Body of pancreas (tissue), 4 donors: ENCODE results near the gene PHLDA2.

Source experiments
- POLR2A ChIP-seq, 3 donors: fragments of 450-650 bp; IDR thresholded peaks; one replicate each; pipeline ENCODE4 v1.6.1; 2016; ENCODE audit warnings: antibody characterized with exemption in 3 of 3, mild to moderate bottlenecking in 2 of 3
- TF ChIP-seq, protein P1 (sequence below), 7 experiments: fragments of 450-650 bp in 4 of 7; fragments of 200-600 bp in 3 of 7; sonication (generic) in 3 of 7; IDR thresholded peaks; one replicate each; pipeline ENCODE4 v1.5.1; 2016 to 2019; ENCODE audit warnings: antibody characterized with exemption in 7 of 7

DNA sequence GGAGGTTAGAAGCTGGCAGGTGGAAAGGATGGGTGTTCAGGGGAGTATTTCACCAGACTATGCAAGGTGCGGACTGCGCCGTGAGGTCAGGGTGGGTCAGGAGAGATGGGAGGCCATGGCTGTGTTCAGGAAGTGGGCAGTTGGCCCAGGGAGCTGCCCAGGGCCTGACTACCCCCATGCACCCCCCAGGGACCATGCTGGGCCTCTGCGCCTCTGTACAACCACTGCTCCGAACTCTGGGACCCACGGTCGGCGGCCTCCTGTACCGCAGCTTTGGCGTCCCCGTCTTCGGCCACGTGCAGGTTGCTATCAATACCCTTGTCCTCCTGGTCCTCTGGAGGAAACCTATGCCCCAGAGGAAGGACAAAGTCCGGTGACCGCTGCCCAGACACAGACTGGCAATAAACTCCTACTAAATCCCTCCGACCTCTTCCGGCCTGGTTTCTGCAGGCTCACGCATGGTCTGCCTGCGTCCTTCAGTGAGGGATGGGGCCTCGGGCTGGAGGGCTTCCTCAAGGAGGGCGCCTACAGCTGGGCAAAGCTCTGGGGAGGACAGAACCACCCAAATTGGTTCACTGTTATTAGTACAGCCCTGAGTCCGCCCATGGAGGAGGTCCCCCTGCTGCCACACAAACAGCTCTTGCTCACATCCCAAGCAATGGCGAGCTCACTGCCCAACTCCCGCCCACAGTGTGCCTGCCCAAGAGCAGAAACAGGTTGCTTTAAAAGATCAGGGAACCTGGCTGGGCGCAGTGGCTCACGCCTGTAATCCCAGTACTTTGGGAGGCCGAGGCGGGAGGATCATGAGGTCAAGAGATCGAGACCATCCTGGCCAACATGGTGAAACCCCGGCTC is 4.2 kb downstream of the PHLDA2 start:
- TF ChIP-seq, protein P1, sequence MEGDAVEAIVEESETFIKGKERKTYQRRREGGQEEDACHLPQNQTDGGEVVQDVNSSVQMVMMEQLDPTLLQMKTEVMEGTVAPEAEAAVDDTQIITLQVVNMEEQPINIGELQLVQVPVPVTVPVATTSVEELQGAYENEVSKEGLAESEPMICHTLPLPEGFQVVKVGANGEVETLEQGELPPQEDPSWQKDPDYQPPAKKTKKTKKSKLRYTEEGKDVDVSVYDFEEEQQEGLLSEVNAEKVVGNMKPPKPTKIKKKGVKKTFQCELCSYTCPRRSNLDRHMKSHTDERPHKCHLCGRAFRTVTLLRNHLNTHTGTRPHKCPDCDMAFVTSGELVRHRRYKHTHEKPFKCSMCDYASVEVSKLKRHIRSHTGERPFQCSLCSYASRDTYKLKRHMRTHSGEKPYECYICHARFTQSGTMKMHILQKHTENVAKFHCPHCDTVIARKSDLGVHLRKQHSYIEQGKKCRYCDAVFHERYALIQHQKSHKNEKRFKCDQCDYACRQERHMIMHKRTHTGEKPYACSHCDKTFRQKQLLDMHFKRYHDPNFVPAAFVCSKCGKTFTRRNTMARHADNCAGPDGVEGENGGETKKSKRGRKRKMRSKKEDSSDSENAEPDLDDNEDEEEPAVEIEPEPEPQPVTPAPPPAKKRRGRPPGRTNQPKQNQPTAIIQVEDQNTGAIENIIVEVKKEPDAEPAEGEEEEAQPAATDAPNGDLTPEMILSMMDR (IDR thresholded peaks at IDR 0.05) = no peak
- TF ChIP-seq POLR2A (IDR thresholded peaks at IDR 0.05) = no peak
